HFFc6 (cell line): ENCODE results near the gene PCTP. TPM values are rescaled to one million over a fixed set of nuclear protein-coding genes. Genes with fewer than 3 reads are reported as not detected.

ENCODE experiments used
- DNase-seq: peaks from one replicate; pipeline ENCODE4 v3.0.0-alpha.2; 2018
- H3K27ac Mint-ChIP-seq: 2 replicates; pipeline ENCODE4 v1.8.0; 2020; ENCODE audit warnings: mild to moderate bottlenecking, mixed read lengths
- H3K27me3 Mint-ChIP-seq: 2 replicates; pipeline ENCODE4 v1.8.0; 2021; ENCODE audit warnings: mild to moderate bottlenecking, moderate library complexity, mixed read lengths; ENCODE audit not compliant: insufficient read depth
- H3K36me3 Mint-ChIP-seq: 2 replicates; pipeline ENCODE4 v1.8.0; 2021; ENCODE audit warnings: low read depth, mixed read lengths
- H3K4me1 Mint-ChIP-seq: 2 replicates; pipeline ENCODE4 v1.8.0; 2020; ENCODE audit warnings: low read depth, mixed read lengths
- H3K4me3 Mint-ChIP-seq: 2 replicates; pipeline ENCODE4 v1.8.0; 2020; ENCODE audit warnings: mild to moderate bottlenecking, moderate library complexity, mixed read lengths
- H3K9me3 Mint-ChIP-seq: 2 replicates; pipeline ENCODE4 v1.8.0; 2020; ENCODE audit warnings: mild to moderate bottlenecking, mixed read lengths
- CTCF ChIP-seq: fragments of 200-600 bp; sonication (generic); IDR thresholded peaks from 2 replicates; pipeline ENCODE4 v1.5.0; 2021; ENCODE audit warnings: antibody characterized with exemption, mild to moderate bottlenecking
- total RNA-seq, 6 experiments: library from RNA; stranded (reverse); fragmentation: NEBNext Ultra II Directional; extraction: Animal tissue kit (Norgen Biotek cat#: 25700); gene quantifications; 2 replicates in 1 of 6; 3 replicates in 5 of 6; pipeline ENCODE4 v1.2.3, GENCODE V29; 2021

PCTP gene
- total RNA-seq, 6 experiments from 2014 or later = 9.7 to 13.5 (median 11.2) TPM

GRCh38 chr17:55748841-55749240 lies 2.0 kb upstream of the PCTP start:
- Mint-ChIP-seq H3K36me3 (peaks cover 4% of the 10 kb centered on the region), H3K4me1 (peaks cover 24% of the 10 kb centered on the region), H3K27me3 (peaks cover 9% of the 10 kb centered on the region; the same call in 1 of the 2 replicates), H3K4me3 (no peak overlapping the region), H3K9me3 (no peaks in the 10 kb centered on the region), H3K27ac (no peak overlapping the region)
- DNase-seq = no peak
- TF ChIP-seq CTCF = no peak

GRCh38 chr17:55749985-55750384 lies 866 bp upstream of the PCTP start:
- H3K27ac Mint-ChIP-seq = no peak overlapping the region
- TF ChIP-seq CTCF = no peak
- H3K27me3 Mint-ChIP-seq = peaks cover 9% of the 10 kb centered on the region; the same call in 1 of the 2 replicates
- H3K4me1 Mint-ChIP-seq = peaks cover 24% of the 10 kb centered on the region
- DNase-seq = no peak
- peaks cover 11% of the 10 kb centered on the region for H3K36me3 Mint-ChIP-seq
- no peaks in the 10 kb centered on the region for H3K9me3 Mint-ChIP-seq
- H3K4me3 Mint-ChIP-seq = no peak overlapping the region

GRCh38 chr17:55751720-55752250 lies 934 bp downstream of the PCTP start:
- Mint-ChIP-seq H3K4me3 (peak overlapping the region; percentile 91), H3K36me3 (peaks cover 11% of the 10 kb centered on the region), H3K9me3 (no peaks in the 10 kb centered on the region), H3K4me1 (peaks cover 24% of the 10 kb centered on the region), H3K27me3 (peaks cover 1% of the 10 kb centered on the region; the same call in 1 of the 2 replicates), H3K27ac (peak overlapping the region; percentile 79)
- no peak for TF ChIP-seq CTCF
- DNase-seq = no peak

GRCh38 chr17:55756689-55757088 lies 5.8 kb downstream of the PCTP start:
- Mint-ChIP-seq H3K4me3 (no peak overlapping the region), H3K27ac (no peak overlapping the region), H3K4me1 (peaks cover 16% of the 10 kb centered on the region), H3K27me3 (no peaks in the 10 kb centered on the region; the same call in 1 of the 2 replicates), H3K9me3 (no peaks in the 10 kb centered on the region), H3K36me3 (peaks cover 11% of the 10 kb centered on the region)
- no peak for TF ChIP-seq CTCF
- DNase-seq = no peak

- Mint-ChIP-seq H3K4me3 (no peak overlapping the region), H3K27me3 (no peaks in the 10 kb centered on the region; the same call in 1 of the 2 replicates), H3K9me3 (no peaks in the 10 kb centered on the region), H3K27ac (no peak overlapping the region), H3K4me1 (peaks cover 6% of the 10 kb centered on the region), H3K36me3 (peaks cover 11% of the 10 kb centered on the region)
- no peak for TF ChIP-seq CTCF
- no peak for DNase-seq
Observed at GRCh38 chr17:55757659-55758058, 6.8 kb downstream of the PCTP start.
